ENCODE results near the gene BUD31.

- TF ChIP-seq POLR2A (IDR thresholded peaks at IDR 0.05) (no peak), CTCF (IDR thresholded peaks at IDR 0.05 in 4 of 5, conservative IDR thresholded peaks at IDR 0.05 in 1 of 5) (no peak)
Measured at GRCh38 chr7:99379043-99379577, 29.7 kb upstream of the BUD31 start.
